Spleen (tissue), 7 donors: ENCODE measurements around the gene NAA25.

Source experiments
- CTCF ChIP-seq, 11 experiments: fragments of 200-600 bp in 7 of 11; fragments of 450-650 bp in 4 of 11; sonication (generic) in 4 of 11; IDR thresholded peaks in 8 of 11; conservative IDR thresholded peaks in 3 of 11; 1 replicate in 7 of 11; 2 replicates in 4 of 11; pipeline versions ENCODE4 v1.4.0 to v1.8.0; 2016 to 2021; ENCODE audit warnings: antibody characterized with exemption in 11 of 11, inconsistent platforms in 4 of 11, mild to moderate bottlenecking in 1 of 11
- POLR2A ChIP-seq, 3 donors: fragments of 450-650 bp; IDR thresholded peaks; one replicate each; pipeline ENCODE4 v1.5.1; 2017; ENCODE audit warnings: antibody characterized with exemption in 3 of 3, mild to moderate bottlenecking in 1 of 3
- donor health status: DM: no; HTN: no; CAD: no; lungs with moderate emphysema.
- donor health status: DM: no; HTN: no; CAD: no.
- donor health status: DM: no; HTN: no; CAD: no.

- TF ChIP-seq CTCF (IDR thresholded peaks at IDR 0.05 in 8 of 11, conservative IDR thresholded peaks at IDR 0.05 in 3 of 11) (no peak), POLR2A (IDR thresholded peaks at IDR 0.05) (no peak)
Measured at GRCh38 chr12:112023759-112024396, 84.7 kb downstream of the NAA25 start.
